NCI-H1092 treated with DMSO at 0.1 percent for 48 hours (cell line): ENCODE data around the gene PLCB1.
"Not testable (repeated sequence)": the region's sequence is repeated elsewhere in the genome, so short reads cannot be mapped to it uniquely, and the experiment has no call there.

Experiments used
- DNase-seq: peaks from one replicate; lab custom pipeline; 2025; lab: John Stamatoyannopoulos, UW

The PLCB1 gene

DNA sequence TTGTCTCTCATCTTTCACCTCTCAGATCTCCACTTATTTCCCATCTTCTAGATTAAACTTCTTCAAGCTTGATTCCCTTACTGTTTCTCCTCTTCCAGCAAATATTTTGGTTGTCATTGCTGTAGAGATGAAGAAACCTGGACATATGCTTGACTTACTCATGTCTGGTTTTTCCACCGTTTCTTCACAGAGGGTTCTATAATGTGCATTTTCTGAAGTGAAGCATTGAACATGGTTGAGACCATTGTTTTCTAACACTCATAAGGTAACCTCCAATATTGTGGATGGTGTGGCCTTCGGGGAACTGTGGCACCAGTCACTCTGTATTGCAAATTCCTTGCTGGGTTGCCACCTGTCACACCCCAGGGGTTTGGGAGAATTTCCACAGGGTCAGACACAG lies 237.2 kb downstream of the PLCB1 start:
- no peak for DNase-seq

DNA sequence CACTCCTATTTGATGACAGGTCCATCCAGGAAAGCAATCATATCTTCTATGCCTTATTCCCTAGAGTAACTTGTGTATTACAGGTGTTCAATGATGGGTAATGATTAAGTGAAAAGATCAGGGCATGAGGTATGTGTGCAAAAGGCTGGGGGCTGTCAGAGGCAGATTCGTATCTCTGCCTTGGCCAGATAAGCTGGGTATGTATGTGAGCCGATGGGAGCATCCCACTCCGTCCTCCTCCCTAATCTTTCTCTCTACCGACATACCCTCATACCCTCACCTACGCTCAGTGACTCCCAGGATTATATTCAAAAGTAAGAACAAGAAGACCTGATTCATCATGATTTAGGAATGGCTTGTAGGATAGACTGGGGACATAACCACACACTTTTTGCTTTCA lies 238.7 kb downstream of the PLCB1 start:
- DNase-seq = no peak

DNA sequence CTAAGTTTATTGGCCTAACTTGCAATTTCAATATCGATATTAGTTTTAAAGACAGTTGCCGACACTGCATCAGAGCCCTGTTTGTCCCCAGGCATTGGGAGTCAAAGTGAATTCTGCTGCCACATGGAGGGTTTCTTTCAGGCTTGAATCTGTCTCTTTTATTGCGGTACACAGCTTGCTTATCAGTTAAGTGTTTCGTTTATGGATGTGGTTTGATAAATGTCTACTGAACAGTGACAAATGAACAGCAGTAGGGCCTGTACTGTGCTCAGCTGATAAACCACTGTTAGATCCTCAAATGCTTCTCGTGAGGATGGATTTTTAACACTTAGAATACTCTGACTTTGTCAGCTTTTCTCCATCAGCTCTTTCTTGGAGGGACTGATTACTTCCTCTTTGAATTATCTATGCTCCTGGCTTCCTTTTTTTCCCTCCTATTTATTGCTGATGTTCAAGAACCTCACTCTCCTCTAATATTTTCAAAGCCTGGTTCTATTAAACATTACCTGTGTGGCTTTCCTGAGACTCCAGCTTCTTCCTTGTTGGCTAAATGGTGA lies 240.8 kb downstream of the PLCB1 start:
- DNase-seq = no peak

DNA sequence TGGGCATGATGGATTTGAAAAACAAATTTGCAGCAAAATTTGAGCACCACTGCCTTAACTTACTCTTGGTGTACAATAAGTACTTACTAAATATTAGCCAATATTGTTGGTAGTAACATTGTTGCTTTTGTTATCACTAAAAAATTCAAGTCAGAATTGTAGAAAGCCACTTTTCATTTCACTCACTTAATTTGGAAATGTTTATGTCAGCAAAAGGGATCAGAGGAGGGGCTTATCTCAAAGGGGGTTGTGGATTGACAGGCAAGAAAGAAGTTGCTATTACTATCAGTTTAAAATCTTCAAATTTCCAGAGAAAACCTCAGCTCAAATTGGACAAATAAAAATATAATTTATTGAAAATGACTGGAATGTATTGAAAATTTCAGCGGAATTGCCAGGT lies 241.5 kb downstream of the PLCB1 start:
- DNase-seq = no peak

DNA sequence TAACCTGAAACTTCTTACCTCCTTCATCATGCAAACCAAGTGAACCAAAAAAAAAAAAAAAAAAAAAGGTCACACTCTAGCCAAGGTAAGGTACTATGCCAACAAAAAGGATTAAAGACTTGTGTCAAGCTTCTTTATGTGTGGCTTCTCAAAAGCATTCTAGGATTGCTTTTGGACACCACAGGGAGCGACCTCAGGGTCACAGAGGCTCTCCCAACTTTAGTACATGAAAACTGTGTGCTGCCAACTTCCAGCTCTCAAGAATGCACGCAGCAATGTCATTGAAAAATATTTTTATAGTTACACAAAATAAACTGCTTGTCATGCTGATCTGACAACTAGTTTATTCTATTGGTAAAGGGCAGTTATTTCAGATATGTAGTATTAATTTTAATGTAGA lies 243.8 kb downstream of the PLCB1 start:
- no peak for DNase-seq

DNA sequence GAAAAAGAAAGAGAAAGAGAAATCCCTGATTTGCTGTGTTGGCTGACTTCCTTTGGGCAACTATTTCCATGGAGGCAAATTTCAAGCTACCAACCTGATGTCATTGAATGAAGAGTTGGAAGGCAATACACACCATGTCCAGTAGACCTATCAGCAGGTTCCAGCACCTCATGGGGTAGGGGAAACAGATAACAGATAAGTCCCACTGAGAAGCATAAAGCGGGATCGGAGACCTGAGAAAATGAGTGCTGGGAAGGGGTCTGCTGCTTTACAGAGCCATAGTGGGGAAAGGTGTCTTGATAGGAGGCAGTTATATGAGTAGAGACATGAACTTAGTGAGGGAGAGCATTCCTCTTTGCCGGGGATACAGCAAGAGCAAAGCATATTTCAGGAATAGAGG lies 244.9 kb downstream of the PLCB1 start:
- no peak for DNase-seq

DNA sequence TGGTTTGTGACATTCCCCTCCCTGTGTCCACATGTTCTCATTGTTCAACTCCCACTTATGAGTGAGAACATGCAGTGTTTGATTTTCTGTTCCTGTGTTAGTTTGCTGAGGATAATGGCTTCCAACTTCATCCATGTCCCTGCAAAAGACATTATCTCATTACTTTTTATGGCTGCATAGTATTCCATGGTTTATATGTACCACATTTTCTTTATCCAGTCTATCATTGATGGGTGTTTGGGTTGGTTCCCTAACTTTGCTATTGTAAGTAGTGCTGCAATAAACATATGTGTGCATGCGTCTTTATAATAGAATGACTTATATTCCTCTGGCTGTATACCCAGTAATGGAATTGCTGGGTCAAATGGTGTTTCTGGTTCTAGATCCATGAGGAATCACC lies 247.1 kb downstream of the PLCB1 start:
- DNase-seq = not testable (repeated sequence)

DNA sequence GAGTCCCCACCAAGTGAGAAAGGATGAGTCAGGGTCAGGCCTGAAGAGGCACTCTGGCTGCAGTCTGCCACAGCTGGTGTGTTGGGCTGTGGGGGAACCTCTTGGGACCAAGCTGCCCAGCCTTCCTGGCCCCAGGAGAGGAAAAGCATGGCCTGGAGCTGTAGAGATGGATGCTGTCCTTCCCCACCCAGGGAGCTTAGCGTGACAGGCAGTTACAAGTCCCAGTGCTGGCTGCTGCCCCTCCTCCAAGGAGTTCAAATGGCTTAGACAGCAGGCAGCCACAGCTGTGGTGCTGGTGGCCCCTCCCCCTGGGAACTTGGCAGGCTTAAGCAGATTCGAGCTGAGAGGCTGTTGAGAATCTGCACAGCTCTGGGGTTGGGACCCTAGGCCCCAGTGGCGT lies 253.2 kb downstream of the PLCB1 start:
- DNase-seq = no peak

DNA sequence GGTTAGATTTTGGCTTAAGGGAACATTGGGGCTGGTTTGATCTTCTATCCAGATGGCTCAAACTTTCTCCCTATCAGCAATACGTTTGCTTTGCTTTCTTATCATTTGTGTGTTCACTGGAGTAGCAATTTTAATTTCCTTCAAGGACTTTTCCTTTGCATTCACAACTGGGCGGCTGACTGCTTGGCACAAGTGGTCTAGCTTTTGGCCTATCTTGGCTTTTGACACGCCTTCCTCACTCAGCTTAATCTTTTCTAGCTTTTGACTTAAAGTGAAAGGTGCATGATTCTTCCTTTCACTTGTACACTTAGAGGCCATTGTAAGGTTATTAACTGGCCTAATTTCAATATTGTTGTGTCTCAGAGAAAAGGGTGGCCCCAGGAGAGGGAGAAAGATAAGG lies 254.9 kb downstream of the PLCB1 start:
- DNase-seq = no peak

DNA sequence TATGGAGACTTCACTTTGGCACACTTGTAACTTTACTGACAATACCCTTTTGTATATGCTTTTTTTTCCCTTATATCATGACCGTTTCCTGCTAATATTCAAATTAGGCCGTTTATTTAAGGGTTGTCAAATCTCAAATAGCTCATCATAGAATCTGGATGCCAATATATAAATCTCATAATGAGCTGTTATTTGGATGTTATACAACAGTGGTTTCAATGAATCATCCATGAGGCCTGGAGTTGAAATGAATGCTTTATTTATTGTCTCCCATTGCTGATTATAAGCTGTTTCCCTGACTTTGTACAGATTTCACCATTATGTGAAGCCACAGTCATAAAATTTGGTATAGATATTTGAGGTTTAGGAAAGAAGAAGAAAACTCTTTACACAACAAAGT lies 256.1 kb downstream of the PLCB1 start:
- no peak for DNase-seq

DNA sequence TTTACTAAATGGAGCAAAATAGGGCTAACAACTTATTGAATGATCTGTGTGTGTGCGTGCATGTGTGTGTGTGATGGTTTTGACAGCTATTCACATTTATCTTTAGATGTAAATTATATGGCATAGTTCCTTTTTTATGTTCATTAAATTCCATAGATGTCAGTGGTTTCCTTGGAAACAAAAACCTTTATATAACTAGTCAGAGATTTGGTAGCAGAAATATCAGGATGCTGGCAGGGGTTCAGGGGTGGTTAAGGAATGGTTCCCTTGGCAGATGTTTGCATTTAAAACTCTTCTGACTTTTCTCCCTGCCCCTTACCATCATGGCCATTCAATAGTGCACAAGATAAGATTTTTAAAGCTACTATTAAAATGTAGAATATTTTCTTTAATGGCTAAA lies 256.6 kb downstream of the PLCB1 start:
- no peak for DNase-seq

DNA sequence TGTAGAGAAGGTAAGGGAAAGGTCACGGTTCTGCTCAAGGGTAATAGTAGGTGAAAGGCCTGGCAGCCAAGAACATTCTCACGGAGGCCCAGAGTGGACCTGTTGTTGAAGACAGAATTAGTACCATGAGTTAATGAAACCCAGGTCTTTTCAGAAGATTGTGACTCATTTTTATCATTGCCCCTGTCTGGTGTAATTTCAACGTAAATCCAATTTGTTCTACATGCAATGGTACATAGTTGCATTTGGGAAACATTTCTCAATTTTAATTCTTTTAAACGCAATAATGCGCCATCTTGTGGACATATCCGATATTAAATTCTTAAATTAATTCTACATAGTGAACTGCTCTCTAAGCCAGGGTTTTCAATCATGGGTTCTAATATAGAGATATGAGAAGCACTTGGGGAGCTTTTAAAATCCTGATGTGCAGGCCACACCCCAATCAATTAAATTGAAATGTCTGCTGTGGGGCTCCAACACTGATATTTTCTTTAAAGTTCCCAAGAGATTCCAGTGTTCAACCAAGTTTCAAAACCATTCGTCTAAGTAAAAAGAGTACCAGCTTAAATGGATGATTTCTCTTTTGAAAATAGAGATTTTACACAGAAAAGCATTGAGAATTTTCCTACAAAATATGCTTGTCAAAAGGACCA lies 257.4 kb downstream of the PLCB1 start:
- peak; percentile 60 for DNase-seq

DNA sequence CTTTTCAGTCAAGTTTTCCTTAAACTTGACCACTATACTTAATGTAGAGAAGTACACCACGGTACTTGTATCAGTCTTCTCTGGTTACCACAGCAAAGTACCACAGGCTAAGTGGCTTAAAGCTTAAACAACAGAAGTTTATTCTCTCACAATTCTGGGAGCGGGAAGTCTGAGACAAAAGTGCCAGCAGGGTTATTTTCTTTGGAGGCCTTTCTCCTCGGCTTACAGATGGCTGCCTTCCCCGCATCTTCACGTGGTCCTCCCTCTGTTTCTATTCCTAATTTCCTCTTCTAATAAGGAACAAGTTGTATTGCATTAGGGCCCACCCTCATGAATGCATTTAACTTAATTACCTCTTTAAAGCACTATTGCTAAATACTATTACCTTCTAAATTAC lies 258.0 kb downstream of the PLCB1 start:
- DNase-seq = no peak

DNA sequence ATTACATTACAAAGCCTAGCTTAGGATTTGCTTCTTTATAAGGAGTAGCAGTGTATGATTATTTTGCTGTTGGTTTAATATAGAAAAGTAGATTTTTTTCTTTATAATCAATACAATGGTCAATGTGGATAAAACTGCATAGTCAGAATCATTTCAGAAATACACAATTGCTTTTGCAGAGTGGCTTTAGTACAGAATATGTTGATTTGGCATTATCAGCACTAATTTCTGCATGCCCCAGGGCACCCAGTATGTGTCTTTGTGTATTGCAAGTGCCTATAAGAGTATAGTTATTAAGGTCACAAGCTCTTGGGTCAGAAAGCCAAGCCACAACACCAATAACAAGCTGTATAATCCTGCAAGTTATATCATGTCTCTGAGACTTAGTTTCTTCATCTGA lies 258.4 kb downstream of the PLCB1 start:
- DNase-seq = no peak

DNA sequence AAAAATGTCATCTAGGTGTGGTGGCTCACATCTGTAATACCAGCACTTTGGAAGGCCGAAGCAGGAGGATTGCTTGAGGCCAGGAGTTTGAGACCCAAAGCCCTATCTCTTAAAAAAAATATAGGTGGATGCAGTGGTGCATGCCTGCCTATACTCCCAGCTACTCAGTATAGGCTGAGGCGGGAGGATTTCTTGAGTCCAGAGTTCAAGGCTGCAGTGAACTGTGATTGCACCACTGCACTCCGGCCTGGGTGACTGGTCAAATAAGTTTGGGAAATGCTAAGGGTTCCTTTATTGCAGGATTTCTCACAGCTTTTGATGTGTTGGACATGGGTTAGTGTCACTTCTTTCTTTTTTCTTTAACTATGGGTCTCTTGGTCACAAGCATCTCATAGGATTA lies 261.3 kb downstream of the PLCB1 start:
- no peak for DNase-seq

DNA sequence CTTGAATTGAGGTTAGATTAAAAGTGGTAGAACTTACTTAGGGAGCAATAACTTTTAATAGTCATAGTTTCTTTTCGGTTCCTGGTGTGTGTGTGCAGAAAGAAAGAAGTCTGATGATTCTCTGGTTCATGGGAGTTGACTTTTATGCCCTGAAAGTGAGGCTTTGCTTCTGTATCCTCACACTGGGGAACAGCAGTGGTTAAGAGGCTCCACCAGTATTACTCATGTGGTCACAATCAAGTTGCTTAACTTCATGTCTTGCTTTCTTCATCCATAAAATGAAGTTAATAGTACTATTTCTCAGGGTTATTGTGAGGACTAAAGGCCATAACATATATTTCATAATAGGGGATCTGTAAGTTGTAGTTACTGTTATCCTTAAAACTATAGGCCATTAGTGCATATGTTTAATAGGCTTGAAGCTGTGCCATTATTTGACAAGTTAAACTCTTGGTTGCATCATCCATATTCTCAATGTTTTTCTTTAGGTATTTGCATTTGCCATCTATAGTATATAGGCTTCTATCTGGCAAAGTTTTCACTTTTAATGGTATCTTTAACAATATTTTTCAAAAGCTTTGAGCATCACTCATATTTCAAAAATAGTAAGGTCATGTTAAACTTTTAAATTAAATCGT lies 262.4 kb downstream of the PLCB1 start:
- no peak for DNase-seq

DNA sequence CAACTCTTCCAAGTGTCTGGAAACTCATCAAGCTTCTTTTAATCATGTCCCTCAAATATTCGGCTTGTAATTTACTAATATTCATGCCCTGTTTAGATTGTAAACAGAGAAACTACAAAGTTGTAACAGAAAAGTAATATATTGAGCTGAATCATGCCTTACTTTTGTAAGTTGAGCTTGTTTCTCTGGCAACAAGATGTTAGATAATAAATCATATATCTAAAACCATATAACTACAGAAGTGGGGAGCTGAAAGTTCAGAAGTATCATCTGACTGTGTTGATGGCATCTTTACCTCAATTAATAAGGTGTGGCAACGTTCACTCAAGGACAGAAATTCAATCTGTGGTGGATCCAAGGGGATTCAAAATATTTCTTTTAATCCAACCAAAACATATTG lies 263.9 kb downstream of the PLCB1 start:
- DNase-seq = no peak

DNA sequence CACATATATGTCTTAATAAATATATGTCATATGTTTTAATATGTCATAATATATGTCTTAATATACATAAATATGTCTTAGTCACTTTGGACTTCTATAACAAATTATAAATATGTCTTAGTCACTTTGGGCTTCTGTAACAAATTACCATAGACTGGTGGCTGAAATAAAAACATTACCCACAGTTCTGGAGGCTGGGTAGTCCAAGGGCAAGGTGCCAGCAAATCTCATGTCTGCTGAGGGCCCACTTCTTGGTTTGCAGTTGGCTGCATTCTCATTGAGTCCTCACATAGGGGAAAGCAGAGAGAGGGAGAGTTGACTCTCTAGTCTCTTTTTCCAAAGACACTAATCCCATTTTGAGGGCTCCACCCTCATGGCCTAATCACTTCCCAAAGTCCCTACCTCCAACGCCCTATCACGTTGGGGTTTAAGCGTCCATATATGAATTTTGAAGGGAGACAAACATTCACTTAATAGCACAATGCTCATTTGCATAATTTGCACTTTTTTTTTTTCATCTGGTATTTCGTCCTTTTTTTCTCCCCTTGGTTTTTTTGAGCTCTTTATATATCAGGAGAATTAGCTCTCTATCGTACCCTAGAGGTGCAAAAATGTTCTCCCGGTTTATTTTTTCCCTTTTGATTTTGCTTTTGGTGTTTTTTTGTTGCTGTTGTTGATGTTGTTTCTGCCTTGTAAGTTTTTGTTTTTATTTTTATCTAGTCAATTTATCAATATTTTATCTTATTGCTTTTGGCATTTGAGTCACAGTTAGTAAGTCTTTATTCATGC lies 266.4 kb downstream of the PLCB1 start:
- DNase-seq = no peak

DNA sequence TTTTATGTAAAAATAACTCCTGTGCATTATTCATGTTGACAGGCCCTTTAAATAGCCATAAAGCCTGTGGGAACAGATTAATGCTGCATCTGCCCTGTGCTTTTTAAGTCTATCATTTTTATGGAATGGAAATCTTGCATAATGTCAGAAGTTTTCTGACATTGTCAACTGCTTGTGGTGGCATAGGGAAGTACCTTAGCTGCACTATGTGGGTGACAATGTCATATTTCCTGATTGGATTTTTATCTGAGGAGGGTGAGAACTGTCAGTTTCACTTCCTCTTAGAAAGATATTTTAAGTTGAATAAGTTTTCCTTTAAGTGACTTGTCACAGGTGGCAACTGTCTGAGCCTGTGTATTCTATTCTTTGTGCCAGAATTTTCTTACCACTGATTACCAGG lies 267.9 kb downstream of the PLCB1 start:
- no peak for DNase-seq

DNA sequence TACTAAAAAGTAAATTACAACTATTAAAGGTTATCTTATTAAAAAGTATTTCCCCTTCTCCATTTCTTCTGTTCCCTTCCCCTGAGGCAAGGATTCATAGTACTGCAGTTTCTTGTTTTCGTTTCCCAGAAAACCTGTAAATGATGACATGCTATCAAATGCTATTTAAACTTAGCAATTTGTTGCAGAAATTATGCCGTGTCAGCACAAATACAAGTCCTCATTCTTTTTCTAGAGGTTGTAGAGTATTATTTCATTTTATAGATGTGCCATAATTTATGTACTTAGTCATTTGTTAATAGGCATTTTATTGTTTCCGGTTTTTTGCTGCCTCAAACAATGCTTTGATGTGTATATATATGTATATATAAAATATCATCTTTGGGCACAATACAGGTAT lies 268.4 kb downstream of the PLCB1 start:
- DNase-seq = no peak

DNA sequence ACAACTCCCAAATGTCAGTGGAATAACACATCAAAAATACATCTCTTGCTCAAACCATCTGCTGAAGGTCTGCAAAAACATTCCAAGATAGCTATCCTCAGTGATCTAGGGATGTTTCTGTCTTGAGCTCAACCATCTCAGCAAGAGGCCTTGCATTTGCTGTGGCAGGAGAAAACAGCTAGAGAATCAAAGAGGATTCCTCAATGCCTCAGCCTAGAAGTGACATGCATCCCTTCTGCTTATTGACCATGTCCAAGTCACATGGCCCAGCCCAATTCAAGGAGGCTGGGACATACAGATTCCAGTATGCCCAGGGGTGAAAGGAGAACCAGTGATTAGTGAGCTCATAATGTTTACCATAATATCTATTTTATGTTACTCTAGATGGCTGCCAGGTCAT lies 269.5 kb downstream of the PLCB1 start:
- no peak for DNase-seq

DNA sequence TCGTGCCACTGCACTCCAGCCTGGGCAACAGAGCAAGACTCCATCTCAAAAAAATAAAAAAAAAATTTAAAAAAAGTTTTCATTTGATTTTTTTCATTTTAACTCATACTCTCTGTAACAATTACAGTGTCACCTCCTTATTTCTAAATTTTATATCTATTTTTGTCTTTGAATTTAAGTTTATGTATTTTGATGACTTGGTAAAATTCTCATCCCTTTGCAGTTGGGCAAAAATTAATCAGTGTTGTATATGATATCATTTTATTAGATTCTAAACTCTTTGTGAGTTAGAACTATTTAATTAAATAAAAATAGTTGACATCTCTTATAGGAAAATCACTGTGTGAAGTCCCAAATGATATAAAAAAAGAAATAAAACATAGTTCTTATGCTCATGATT lies 270.7 kb downstream of the PLCB1 start:
- no peak for DNase-seq
